Colonic mucosa (tissue), 4 donors: ENCODE measurements around the gene SELENOS. TPM values are rescaled to one million over a fixed set of nuclear protein-coding genes. Genes with fewer than 3 reads are reported as not detected.
A peak's percentile ranks its signal among the peaks of the same experiment; 100 is the strongest.

Experiments
- DNase-seq: peaks from one replicate; pipeline ENCODE4 v3.0.0-alpha.2; 2020
- H3K27ac ChIP-seq: fragments of 200-600 bp; one replicate; pipeline ENCODE4 v1.8.0; 2021
- H3K27me3 ChIP-seq: fragments of 200-600 bp; one replicate; pipeline ENCODE4 v1.8.0; 2021
- H3K36me3 ChIP-seq: fragments of 200-600 bp; one replicate; pipeline ENCODE4 v1.8.0; 2021
- H3K4me1 ChIP-seq: fragments of 200-600 bp; one replicate; pipeline ENCODE4 v1.8.0; 2021; ENCODE audit warnings: mild to moderate bottlenecking
- H3K4me3 ChIP-seq: fragments of 200-600 bp; one replicate; pipeline ENCODE4 v1.8.0; 2021
- H3K9ac ChIP-seq, 2 donors: one replicate each; pipeline ENCODE4 v1.7.0; 2013; ENCODE audit warnings: control low read depth in 2 of 2, low read depth in 2 of 2, low read length in 2 of 2
- H3K9me3 ChIP-seq: fragments of 200-600 bp; one replicate; pipeline ENCODE4 v1.8.0; 2021
- intact Hi-C: fragments of 100-400 bp; cut with DNase I; formaldehyde crosslinking; loops from one replicate; pipeline ENCODE4 v1.14.1; 2022
- total RNA-seq, 2 donors: library from RNA; stranded (reverse); fragmentation: NEBNext Ultra II Directional in 1 of 2; extraction: Animal tissue kit (Norgen Biotek cat#: 25700) in 1 of 2; gene quantifications; one replicate each; pipeline ENCODE4 v1.2.1, GENCODE V29; 2021
- TF ChIP-seq, protein P1 (sequence below): fragments of 200-600 bp; IDR thresholded peaks from one replicate; pipeline ENCODE4 v1.8.0; 2022; ENCODE audit warnings: antibody characterized with exemption, mild to moderate bottlenecking
- donor health status: healthy.
- donor health status: DM: no; HTN: no; CAD: no.
- donor health status: DM: no; HTN: no; CAD: no.

SELENOS gene
- total RNA-seq, 2 donors from 2014 or later, result 85.8 to 121 TPM

DNA sequence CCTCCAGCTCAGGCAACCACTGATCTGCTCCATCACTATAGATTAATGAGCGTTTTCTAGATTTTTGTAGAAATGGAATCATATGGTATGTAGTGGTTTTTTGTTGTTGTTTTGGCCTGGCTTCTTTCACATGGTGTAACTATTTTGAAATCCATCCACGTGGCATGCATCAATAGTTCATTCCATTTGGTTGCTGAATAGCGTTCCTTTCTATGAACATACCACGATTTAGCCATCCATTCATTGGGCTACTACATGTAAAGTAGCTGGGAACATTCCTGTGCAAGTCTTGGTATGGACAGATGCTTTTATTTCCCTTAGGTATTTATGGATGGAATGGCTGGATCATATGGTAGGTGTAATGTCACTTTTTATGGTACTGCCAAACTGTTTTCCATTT lies 14.7 kb downstream of the SELENOS start:
- Histone ChIP-seq H3K27ac (no peak overlapping the region), H3K36me3 (no peaks in the 10 kb centered on the region), H3K27me3 (no peaks in the 10 kb centered on the region), H3K4me3 (no peak overlapping the region), H3K4me1 (no peaks in the 10 kb centered on the region), H3K9me3 (no peaks in the 10 kb centered on the region), H3K9ac (no peak overlapping the region)
- TF ChIP-seq, protein P1, sequence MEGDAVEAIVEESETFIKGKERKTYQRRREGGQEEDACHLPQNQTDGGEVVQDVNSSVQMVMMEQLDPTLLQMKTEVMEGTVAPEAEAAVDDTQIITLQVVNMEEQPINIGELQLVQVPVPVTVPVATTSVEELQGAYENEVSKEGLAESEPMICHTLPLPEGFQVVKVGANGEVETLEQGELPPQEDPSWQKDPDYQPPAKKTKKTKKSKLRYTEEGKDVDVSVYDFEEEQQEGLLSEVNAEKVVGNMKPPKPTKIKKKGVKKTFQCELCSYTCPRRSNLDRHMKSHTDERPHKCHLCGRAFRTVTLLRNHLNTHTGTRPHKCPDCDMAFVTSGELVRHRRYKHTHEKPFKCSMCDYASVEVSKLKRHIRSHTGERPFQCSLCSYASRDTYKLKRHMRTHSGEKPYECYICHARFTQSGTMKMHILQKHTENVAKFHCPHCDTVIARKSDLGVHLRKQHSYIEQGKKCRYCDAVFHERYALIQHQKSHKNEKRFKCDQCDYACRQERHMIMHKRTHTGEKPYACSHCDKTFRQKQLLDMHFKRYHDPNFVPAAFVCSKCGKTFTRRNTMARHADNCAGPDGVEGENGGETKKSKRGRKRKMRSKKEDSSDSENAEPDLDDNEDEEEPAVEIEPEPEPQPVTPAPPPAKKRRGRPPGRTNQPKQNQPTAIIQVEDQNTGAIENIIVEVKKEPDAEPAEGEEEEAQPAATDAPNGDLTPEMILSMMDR, result no peak
- DNase-seq, result no peak
- intact Hi-C loops, result loop anchor here (10.0 kb wide), 1 partner anchor 348 kb away; the partner anchor contains the start of gene LRRK1

DNA sequence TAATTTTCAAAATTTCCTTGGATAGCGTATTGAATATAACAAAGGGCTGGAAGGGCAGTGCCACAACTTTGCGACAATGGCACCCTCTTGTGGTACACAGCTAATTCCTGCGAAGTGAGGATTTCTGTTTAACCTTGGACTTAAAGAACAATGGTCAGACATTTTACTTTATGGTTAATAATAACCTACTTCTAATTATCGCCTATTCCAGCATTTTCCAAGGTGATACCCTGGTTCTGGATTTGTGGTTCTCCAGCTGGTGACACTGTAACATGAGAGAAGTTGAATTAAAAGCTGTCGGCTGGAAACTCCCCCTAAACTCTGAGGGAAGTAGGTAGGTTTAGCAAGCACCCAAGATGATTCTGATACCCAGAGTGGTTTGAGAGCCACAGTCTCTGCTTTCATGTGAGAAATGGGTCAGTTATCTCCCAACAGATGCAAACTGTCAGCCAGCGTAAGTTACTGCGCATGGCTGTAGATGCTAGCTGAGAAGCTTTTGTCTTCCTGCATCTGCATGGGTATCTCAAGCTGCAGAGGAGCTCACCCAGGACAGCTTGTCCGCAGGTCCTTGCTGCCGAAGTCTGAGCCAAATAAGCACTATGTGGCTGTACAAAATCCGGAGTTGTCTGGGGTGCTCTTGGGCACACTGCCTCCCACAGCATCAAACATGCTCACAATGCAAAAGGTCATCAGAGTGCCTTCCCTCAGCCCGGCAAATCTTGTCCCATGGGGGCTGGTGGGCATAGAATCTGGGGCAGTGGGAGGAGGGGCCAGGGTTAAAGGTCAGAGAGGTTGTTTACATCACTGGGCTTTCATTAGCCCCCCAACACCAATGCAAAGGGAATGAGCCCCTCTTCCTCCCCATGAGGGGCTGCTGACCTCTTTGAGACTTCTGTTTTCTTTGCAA lies 18.8 kb downstream of the SELENOS start:
- TF ChIP-seq, protein P1, result peak; percentile 72
- Histone ChIP-seq H3K4me1 (no peaks in the 10 kb centered on the region), H3K27ac (no peak overlapping the region), H3K9ac (no peak overlapping the region), H3K4me3 (no peak overlapping the region), H3K36me3 (no peaks in the 10 kb centered on the region), H3K27me3 (no peaks in the 10 kb centered on the region), H3K9me3 (no peaks in the 10 kb centered on the region)
- intact Hi-C loops, result loop anchor here (1.0 to 2.0 kb wide), 2 partner anchors 170 to 243 kb away; no protein-coding TSS in a partner anchor
- DNase-seq, result peak; percentile 73

DNA sequence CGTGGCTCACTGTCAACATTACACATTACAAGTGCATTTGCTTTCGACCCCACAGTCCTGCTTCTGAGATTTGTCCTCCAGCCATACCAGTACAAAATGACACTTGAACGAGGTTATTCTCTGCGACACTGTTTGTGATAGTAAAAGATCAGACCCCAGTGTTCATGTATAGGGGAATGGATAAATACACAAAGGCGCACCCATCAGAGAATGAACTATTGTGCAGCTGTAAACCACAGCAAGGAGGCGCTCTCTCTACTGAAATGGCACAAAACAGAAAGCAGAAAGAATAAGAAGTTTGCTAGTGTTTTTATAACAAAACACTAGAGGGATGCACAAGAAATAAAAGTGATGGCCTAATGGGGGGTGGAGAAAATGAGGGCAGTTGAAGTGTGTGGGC lies 20.5 kb downstream of the SELENOS start:
- H3K9ac ChIP-seq, result no peak overlapping the region
- H3K4me1 ChIP-seq, result peaks cover 6% of the 10 kb centered on the region
- H3K27me3 ChIP-seq, result no peaks in the 10 kb centered on the region
- no peak overlapping the region for H3K4me3 ChIP-seq
- TF ChIP-seq, protein P1, result peak; percentile 24
- H3K9me3 ChIP-seq, result no peaks in the 10 kb centered on the region
- intact Hi-C loops, result no loop called here
- DNase-seq, result no peak
- no peak overlapping the region for H3K27ac ChIP-seq
- H3K36me3 ChIP-seq, result no peaks in the 10 kb centered on the region

DNA sequence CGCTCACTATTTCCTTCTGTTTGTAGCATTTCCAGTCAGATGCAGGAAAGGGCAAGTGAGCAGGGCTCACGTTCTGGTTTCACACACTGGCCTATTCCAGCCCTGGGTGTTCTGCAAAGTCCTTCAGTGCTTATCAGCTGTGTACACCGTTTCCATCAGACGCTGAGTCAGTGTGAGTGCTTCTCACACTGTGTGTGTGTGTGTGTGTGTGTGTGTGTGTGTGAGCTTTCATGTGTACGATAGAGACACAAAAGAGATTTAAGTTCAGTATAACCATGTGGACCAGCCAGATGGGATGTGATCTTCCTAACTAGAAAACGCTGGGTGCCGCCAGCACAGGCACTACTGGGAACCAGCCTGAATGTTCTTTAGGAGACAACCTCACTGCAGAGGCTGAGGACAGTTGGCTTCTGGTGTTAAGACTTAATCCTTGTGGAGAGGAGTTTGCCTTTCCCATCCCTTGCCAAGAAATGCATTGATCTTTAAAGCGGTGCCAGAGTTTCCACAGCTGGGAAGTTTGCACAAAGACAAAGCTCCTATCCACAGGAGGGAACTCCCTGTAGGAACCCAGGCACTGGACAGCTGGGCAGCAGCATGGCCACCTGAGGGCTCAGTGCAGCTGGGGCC lies 21.6 kb downstream of the SELENOS start:
- intact Hi-C loops, result no loop called here
- Histone ChIP-seq H3K9ac (no peak overlapping the region), H3K36me3 (no peaks in the 10 kb centered on the region), H3K4me1 (peaks cover 6% of the 10 kb centered on the region), H3K9me3 (no peaks in the 10 kb centered on the region), H3K4me3 (no peak overlapping the region), H3K27ac (no peak overlapping the region), H3K27me3 (no peaks in the 10 kb centered on the region)
- no peak for DNase-seq
- TF ChIP-seq, protein P1, result no peak

DNA sequence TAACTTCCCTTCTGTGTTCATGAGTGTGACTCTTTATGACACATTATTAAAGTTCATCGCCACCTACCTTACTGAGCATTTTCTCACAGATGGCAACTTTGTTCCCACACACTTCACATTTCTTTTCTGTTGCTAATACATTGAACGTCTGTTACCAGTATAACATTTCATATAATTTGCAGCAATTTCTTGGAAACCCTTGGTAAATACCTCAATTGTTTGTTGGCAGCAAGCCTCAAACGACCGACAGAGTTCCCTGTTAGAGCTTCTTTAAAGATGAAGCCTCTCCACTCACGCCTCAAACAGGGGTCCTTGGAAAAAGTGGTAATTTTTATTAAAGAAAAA lies 22.3 kb downstream of the SELENOS start:
- intact Hi-C loops, result no loop called here
- Histone ChIP-seq H3K27ac (no peak overlapping the region), H3K9ac (no peak overlapping the region), H3K9me3 (no peaks in the 10 kb centered on the region), H3K4me1 (peaks cover 12% of the 10 kb centered on the region), H3K4me3 (no peak overlapping the region), H3K36me3 (no peaks in the 10 kb centered on the region), H3K27me3 (no peaks in the 10 kb centered on the region)
- TF ChIP-seq, protein P1, result no peak
- DNase-seq, result no peak
